H7 (cell line): ENCODE data around the gene CAMK1D. TPM values are rescaled to one million over a fixed set of nuclear protein-coding genes. Genes with fewer than 3 reads are reported as not detected.
"Not testable (repeated sequence)": the region's sequence is repeated elsewhere in the genome, so short reads cannot be mapped to it uniquely, and the experiment has no call there.

Experiments
- DNase-seq: peaks from one replicate; pipeline ENCODE4 v3.0.0; 2012
- H3K27me3 ChIP-seq: 2 replicates; pipeline ENCODE4 v1.6.0; 2011; ENCODE audit warnings: mild to moderate bottlenecking, low read length; ENCODE audit not compliant: control insufficient read depth, insufficient read depth
- H3K36me3 ChIP-seq: replicated peaks from 2 replicates; pipeline ENCODE4 v1.5.1; 2011; ENCODE audit warnings: low read length; ENCODE audit not compliant: control insufficient read depth, insufficient read depth
- H3K4me3 ChIP-seq: 2 replicates; pipeline ENCODE4 v1.5.1; 2011; ENCODE audit warnings: low read depth, mild to moderate bottlenecking, control low read depth, low read length, moderate library complexity; ENCODE audit not compliant: insufficient read depth
- total RNA-seq: library from RNA; depleted of rRNA; stranded (reverse); fragments of >200 nt; shearing (Covaris generic); gene quantifications from 2 replicates; pipeline ENCODE4 v1.2.3, GENCODE V29; 2014

Gene CAMK1D
- total RNA-seq, 1 experiment from 2014 or later, result 2.9 TPM

DNA sequence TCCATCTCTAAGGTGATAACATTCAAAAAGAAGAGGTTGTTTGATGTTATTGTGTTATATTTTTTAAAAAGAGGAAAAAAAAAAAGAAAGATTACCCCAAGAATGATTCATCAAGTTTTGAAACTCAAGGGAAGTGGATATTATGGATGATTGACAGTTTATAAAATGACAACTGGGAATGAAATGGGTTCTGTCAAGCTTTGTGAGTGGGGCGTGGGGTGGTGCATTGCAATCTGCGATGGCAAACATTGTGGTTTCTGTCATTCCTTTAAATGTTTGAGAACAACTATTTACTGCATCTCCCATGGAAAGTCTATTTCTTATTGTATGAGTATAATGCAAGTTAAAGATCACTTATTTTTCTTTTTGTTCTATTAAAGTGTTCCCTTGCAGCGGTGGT, 355.1 kb downstream of the CAMK1D start:
- DNase-seq, result no peak
- no peak overlapping the region for H3K4me3 ChIP-seq
- no peaks in the 10 kb centered on the region for H3K27me3 ChIP-seq
- no peaks in the 10 kb centered on the region for H3K36me3 ChIP-seq

DNA sequence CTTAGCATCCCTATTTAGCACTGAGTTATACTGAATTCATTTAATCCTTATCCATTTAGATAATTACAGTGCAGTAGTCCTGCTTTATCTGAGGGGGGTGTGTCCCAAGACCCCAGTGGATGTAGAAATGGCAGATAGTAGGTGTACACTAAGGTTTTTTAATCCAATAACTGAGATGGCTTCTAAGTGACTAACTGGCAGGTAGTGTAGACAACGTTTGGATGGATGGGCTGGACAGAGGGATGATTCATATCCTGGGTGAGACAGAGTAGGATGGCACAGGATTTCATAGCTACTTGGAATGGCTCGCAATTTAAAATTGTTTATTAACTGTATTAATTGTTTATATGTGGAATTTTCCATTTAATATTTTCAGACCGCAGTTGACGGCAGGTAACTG, 356.6 kb downstream of the CAMK1D start:
- no peak overlapping the region for H3K4me3 ChIP-seq

DNA sequence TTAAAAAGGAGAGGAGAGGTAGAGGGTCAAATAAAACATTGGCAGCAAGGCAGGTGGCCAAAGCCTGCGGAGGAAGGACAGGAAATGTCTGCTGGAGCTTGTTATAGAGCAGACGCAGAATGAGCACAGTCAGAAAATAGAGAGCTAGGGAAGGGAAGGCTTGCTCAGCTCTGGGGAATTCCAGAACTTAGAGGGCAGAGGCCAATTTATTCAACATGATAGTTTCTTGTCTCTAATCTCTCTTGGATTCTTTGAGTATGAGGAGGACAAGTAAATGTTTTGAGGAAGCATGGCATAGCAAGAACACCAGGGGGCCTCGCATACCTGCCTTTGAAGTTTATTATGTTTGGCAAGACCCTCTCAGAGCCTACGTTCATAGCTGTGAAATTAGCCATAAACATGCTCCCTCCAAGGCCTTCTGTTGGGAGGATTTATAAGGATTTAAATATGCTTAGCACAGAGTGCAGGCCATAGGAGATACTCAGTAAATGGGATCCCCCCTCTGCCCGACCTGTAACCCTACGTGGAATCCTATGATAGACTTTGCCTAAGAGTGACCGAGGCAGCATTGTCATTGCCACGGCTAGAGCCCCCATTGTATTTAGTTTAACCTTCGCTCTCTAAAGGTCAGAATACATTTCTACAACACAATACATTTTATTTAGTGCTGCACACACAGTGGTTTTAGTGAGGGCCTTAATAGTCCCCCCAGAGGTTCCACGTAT, 358.3 kb downstream of the CAMK1D start:
- Histone ChIP-seq H3K4me3 (no peak overlapping the region), H3K36me3 (no peaks in the 10 kb centered on the region), H3K27me3 (no peaks in the 10 kb centered on the region)
- no peak for DNase-seq

More for the DNA sequence above, 356.6 kb downstream of the CAMK1D start:
- Histone ChIP-seq H3K36me3 (no peaks in the 10 kb centered on the region), H3K27me3 (no peaks in the 10 kb centered on the region)
- DNase-seq, result no peak

- no peak for DNase-seq
- Histone ChIP-seq H3K27me3 (no peaks in the 10 kb centered on the region), H3K4me3 (no peak overlapping the region), H3K36me3 (no peaks in the 10 kb centered on the region)
Measured at GRCh38 chr10:12709000-12709401, 359.7 kb downstream of the CAMK1D start.

GRCh38 chr10:12709521-12709963, 360.2 kb downstream of the CAMK1D start:
- no peaks in the 10 kb centered on the region for H3K36me3 ChIP-seq
- H3K4me3 ChIP-seq, result no peak overlapping the region
- no peaks in the 10 kb centered on the region for H3K27me3 ChIP-seq
- no peak for DNase-seq

DNA sequence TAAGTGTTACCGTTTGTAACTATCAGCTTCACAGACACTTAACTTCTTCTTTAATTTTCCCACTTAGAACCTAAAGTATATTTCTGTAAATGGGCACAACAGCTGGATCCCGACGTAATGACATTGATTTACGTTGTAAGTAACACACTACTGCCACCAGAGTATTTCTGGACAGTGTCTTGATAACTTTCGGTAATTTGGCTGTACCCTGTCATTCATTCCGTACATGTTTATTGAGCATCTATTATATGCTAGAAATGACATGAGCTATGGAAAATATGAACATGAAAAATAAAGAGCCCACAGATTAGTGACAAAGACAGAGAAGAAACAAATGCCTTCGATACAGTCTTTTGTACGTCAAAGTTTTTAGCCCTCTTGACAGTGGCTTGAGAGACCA, 360.8 kb downstream of the CAMK1D start:
- H3K36me3 ChIP-seq, result no peaks in the 10 kb centered on the region
- no peak for DNase-seq
- H3K27me3 ChIP-seq, result no peaks in the 10 kb centered on the region
- H3K4me3 ChIP-seq, result no peak overlapping the region

- Histone ChIP-seq H3K27me3 (no peaks in the 10 kb centered on the region), H3K36me3 (no peaks in the 10 kb centered on the region), H3K4me3 (no peak overlapping the region)
- DNase-seq, result peak; percentile 55
Measured at GRCh38 chr10:12710594-12711349, 361.4 kb downstream of the CAMK1D start.

- Histone ChIP-seq H3K4me3 (no peak overlapping the region), H3K36me3 (no peaks in the 10 kb centered on the region), H3K27me3 (no peaks in the 10 kb centered on the region)
- no peak for DNase-seq
Measured at GRCh38 chr10:12711350-12711708, 362.0 kb downstream of the CAMK1D start.

DNA sequence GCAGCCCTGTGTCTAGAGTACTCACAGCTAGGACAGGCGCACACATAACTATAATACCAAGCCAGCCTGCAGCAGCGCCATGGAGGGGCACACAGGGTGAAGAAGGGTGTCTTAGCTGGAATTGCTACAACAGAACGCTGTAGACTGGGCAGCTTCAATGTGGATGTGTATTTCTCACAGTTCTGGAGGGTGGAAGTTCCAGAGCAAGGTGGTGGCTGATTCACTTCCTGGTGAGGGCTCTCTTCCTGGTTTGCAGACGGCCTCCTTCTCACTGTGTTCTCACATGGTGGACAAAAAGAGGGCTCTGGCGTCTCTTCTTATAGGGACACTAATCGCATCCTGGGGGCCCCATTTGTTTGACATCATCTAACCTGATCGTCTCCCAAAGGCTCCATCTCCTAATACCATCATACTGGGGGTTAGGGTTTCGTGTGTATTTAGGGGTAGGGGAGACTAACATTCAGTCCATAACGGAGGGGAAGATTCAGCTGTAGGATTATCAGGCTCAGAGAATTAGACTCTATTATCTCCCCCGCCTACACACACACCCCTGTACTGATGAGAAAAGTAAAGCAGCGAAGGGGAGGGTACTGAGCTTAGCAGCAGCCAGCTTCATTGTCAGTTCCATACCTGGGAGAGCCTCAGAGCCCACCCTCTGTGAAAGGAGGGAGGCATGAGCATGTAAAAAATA, 363.1 kb downstream of the CAMK1D start:
- Histone ChIP-seq H3K4me3 (no peak overlapping the region), H3K27me3 (no peaks in the 10 kb centered on the region), H3K36me3 (no peaks in the 10 kb centered on the region)
- no peak for DNase-seq

GRCh38 chr10:12712984-12713316, 363.6 kb downstream of the CAMK1D start:
- not testable (repeated sequence) for H3K4me3 ChIP-seq, H3K27me3 ChIP-seq, DNase-seq, H3K36me3 ChIP-seq

- Histone ChIP-seq H3K27me3 (no peaks in the 10 kb centered on the region), H3K4me3 (no peak overlapping the region), H3K36me3 (no peaks in the 10 kb centered on the region)
- no peak for DNase-seq
Measured at GRCh38 chr10:12716042-12716441, 366.7 kb downstream of the CAMK1D start.

DNA sequence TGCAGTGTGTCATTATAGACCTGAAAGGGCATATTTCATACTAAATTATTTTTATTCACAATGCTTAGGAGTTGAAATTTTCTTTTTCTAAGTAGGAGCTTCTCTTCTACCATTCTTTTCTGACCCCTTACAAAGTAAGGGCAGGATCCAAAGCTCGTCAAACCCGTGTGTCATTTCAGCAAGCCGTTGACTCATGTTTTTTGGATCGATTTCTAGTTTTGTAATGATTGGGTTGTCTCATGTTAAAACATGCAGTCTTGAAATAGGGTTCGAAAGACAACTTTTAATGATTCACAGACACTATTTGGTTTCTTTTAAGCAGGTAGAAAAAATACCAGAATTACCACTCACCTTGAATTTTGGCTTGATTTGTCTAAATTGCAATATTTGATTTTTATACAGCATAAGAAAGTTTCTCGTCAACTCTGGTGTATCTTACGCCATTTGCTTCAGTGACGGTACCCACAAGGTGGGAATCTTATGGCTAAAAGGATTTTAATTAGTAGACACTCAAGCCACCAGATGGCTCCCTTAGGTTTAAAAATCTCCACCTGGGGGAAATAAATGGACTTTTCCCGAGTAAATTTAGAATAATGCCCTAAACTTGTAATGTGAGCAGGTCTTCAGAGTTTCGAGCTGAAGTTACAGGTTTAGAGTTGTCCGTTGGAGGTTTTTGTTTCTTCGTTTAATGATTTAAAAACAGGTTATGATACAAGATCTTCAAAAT, 368.8 kb downstream of the CAMK1D start:
- no peak for DNase-seq
- Histone ChIP-seq H3K4me3 (no peak overlapping the region), H3K36me3 (no peaks in the 10 kb centered on the region), H3K27me3 (no peaks in the 10 kb centered on the region)

DNA sequence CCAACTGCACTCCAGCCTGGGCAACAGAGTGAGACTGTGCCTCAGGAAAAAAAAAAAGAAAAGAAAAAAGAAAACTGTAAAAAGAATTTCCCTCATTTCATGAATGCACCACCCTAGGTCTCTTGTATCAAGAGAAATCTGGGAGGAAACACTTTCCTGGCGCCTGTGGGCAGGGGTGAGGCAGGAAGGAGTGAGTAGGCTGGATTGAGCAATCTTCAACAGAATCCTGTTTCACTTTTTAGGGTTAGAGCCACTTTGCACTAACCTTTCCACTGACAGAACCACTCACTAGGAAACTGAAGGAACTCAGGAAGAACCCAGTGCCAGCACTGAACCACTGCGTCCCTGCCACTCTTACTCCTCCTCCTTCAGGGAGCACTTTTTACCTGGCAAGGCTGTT, 370.0 kb downstream of the CAMK1D start:
- H3K27me3 ChIP-seq, result no peaks in the 10 kb centered on the region
- no peak overlapping the region for H3K4me3 ChIP-seq
- DNase-seq, result no peak
- no peaks in the 10 kb centered on the region for H3K36me3 ChIP-seq

- Histone ChIP-seq H3K4me3 (no peak overlapping the region), H3K27me3 (no peaks in the 10 kb centered on the region), H3K36me3 (no peaks in the 10 kb centered on the region)
- no peak for DNase-seq
Measured at GRCh38 chr10:12720217-12720981, 371.1 kb downstream of the CAMK1D start.
